Keratinocyte (primary cell): Measurements from ENCODE around the gene DNAJC8. TPM values are rescaled to one million over a fixed set of nuclear protein-coding genes. Genes with fewer than 3 reads are reported as not detected.

Source experiments
- DNase-seq: peaks from one replicate; pipeline ENCODE4 v3.0.0-alpha.2; 2011; ENCODE audit warnings: low read depth, missing footprints, low spot score
- FAIRE-seq: peaks from 2 replicates; lab custom pipeline; 2011; peaks lifted over from hg19 to GRCh38; lab: Jason Lieb, UNC
- H2AFZ ChIP-seq: 2 replicates; pipeline ENCODE4 v1.6.0; 2012; ENCODE audit warnings: low read length, control low read depth, inconsistent platforms; ENCODE audit not compliant: control insufficient read depth
- H3K27ac ChIP-seq: 2 replicates; pipeline ENCODE4 v1.5.1; 2011; ENCODE audit warnings: low read length; ENCODE audit not compliant: control insufficient read depth, insufficient read depth
- H3K27me3 ChIP-seq: 3 replicates; pipeline ENCODE4 v1.6.0; 2011; ENCODE audit warnings: low read length; ENCODE audit not compliant: control insufficient read depth, insufficient read depth; ENCODE audit errors: extremely low read depth
- H3K36me3 ChIP-seq, 2 experiments: 2 replicates in 1 of 2; 3 replicates in 1 of 2; pipeline ENCODE4 v1.5.1; 2011; ENCODE audit warnings: low read length in 2 of 2, mild to moderate bottlenecking in 1 of 2; ENCODE audit not compliant: control insufficient read depth in 2 of 2, insufficient read depth in 2 of 2; ENCODE audit errors: extremely low read depth in 1 of 2
- H3K4me1 ChIP-seq: 3 replicates; pipeline ENCODE4 v1.5.1; 2011; ENCODE audit warnings: low read length; ENCODE audit not compliant: control insufficient read depth, insufficient read depth; ENCODE audit errors: extremely low read depth
- H3K4me2 ChIP-seq: 3 replicates; pipeline ENCODE4 v1.6.0; 2011; ENCODE audit warnings: low read depth, low read length; ENCODE audit not compliant: control insufficient read depth, insufficient read depth; ENCODE audit errors: extremely low read depth
- H3K4me3 ChIP-seq, 3 experiments: fragments of 200-600 bp in 1 of 3; sonication (generic) in 1 of 3; 2 replicates in 2 of 3; 3 replicates in 1 of 3; pipeline ENCODE4 v1.5.1; 2011 to 2016; ENCODE audit warnings: low read length in 3 of 3, mild to moderate bottlenecking in 3 of 3, control low read depth in 2 of 3, inconsistent platforms in 1 of 3, low read depth in 1 of 3, mixed read lengths in 1 of 3, mixed run types in 1 of 3, moderate library complexity in 1 of 3; ENCODE audit not compliant: control insufficient read depth in 2 of 3, insufficient read depth in 2 of 3; ENCODE audit errors: extremely low read depth in 1 of 3
- H3K79me2 ChIP-seq: 2 replicates; pipeline ENCODE4 v1.6.0; 2012; ENCODE audit warnings: low read length; ENCODE audit not compliant: control insufficient read depth, insufficient read depth
- H3K9ac ChIP-seq: 3 replicates; pipeline ENCODE4 v1.6.0; 2011; ENCODE audit warnings: low read length; ENCODE audit not compliant: control insufficient read depth, insufficient read depth; ENCODE audit errors: extremely low read depth
- H3K9me1 ChIP-seq: 3 replicates; pipeline ENCODE4 v1.6.0; 2011; ENCODE audit warnings: low read length; ENCODE audit not compliant: control insufficient read depth, insufficient read depth; ENCODE audit errors: extremely low read depth
- H3K9me3 ChIP-seq: 2 replicates; pipeline ENCODE4 v1.5.1; 2012; ENCODE audit warnings: low read depth, low read length; ENCODE audit not compliant: control insufficient read depth
- H4K20me1 ChIP-seq: 3 replicates; pipeline ENCODE4 v1.6.0; 2011; ENCODE audit warnings: low read length; ENCODE audit not compliant: control insufficient read depth, insufficient read depth; ENCODE audit errors: extremely low read depth
- EZH2 ChIP-seq: IDR thresholded peaks from one replicate; pipeline ENCODE4 v1.6.1; 2012; ENCODE audit warnings: inconsistent platforms, mild to moderate bottlenecking, low read length, moderate library complexity
- dilution Hi-C: fragments of 300-500 bp; cut with MboI; formaldehyde crosslinking; loops from one replicate; pipeline ENCODE4 v1.7.0; 2020; ENCODE audit warnings: low sequenced_read_pairs; ENCODE audit not compliant: extremely low pct_ligation_motif_present
- polyA plus RNA-seq, 5 experiments: library from polyadenylated mRNA; depleted of rRNA in 3 of 5; stranded (reverse) in 3 of 5; stranded (forward) in 1 of 5; unstranded in 1 of 5; fragments of >200 nt; gene quantifications; 1 replicate in 1 of 5; 2 replicates in 3 of 5; 3 replicates in 1 of 5; pipeline versions ENCODE4 v1.2.1 to v1.2.3, GENCODE V29; 2011 to 2012; ENCODE audit warnings: missing spikeins in 2 of 5, low read depth in 1 of 5, low replicate concordance in 1 of 5
- TF ChIP-seq, protein P1 (sequence below), 3 experiments: IDR thresholded peaks in 1 of 3; conservative IDR thresholded peaks in 1 of 3; optimal IDR thresholded peaks in 1 of 3; 2 replicates in 2 of 3; 3 replicates in 1 of 3; pipeline versions ENCODE3 to v1.5.1; 2011; ENCODE audit warnings: low read length in 3 of 3, mild to moderate bottlenecking in 3 of 3, moderate library complexity in 2 of 3, control low read depth in 1 of 3, inconsistent platforms in 1 of 3; ENCODE audit not compliant: insufficient read depth in 2 of 3; ENCODE audit errors: extremely low read depth in 1 of 3

DNAJC8 gene
- polyA plus RNA-seq, 1 donor (not counting 4 experiments of a cell fraction or from before 2014, with no cell fraction given): 104 TPM

DNA sequence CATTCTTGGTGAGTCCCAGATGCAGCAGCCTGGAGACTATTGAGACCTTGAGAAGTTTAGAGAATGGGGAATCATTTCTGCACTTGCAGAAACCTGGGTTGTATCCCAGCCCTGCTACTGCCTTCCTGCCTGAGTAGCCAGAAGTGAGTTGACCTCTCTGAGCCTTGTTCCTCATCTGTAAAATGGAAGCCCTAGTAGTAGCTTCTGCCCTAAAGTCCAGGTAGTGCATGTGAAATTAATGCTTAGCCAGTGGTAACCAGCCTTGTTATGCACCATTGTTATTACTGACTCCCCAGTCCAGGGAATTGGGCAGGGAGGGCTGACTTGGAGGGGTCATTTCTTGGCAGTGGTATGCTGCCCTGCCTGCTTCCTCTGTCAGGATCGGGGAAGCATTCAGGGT is 32.1 kb upstream of the DNAJC8 start:
- TF ChIP-seq EZH2: no peak
- TF ChIP-seq, protein P1, sequence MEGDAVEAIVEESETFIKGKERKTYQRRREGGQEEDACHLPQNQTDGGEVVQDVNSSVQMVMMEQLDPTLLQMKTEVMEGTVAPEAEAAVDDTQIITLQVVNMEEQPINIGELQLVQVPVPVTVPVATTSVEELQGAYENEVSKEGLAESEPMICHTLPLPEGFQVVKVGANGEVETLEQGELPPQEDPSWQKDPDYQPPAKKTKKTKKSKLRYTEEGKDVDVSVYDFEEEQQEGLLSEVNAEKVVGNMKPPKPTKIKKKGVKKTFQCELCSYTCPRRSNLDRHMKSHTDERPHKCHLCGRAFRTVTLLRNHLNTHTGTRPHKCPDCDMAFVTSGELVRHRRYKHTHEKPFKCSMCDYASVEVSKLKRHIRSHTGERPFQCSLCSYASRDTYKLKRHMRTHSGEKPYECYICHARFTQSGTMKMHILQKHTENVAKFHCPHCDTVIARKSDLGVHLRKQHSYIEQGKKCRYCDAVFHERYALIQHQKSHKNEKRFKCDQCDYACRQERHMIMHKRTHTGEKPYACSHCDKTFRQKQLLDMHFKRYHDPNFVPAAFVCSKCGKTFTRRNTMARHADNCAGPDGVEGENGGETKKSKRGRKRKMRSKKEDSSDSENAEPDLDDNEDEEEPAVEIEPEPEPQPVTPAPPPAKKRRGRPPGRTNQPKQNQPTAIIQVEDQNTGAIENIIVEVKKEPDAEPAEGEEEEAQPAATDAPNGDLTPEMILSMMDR (optimal IDR thresholded peaks at IDR 0.05 in 1 of 3, IDR thresholded peaks at IDR 0.05 in 1 of 3, conservative IDR thresholded peaks at IDR 0.05 in 1 of 3; ENCODE audit: extremely low read depth in 1 of 3, insufficient read depth in 2 of 3, low read length in 3 of 3): no peak
- Histone ChIP-seq H3K79me2 (peaks cover 91% of the 10 kb centered on the region), H3K4me3 (no peak overlapping the region), H3K4me2 (no peak overlapping the region), H3K27ac (no peak overlapping the region), H4K20me1 (peaks cover 60% of the 10 kb centered on the region), H3K4me1 (peaks cover 15% of the 10 kb centered on the region), H3K9ac (no peak overlapping the region), H3K9me1 (peaks cover 10% of the 10 kb centered on the region), H3K9me3 (no peaks in the 10 kb centered on the region), H3K27me3 (no peaks in the 10 kb centered on the region), H3K36me3 (peaks cover 3 to 47% of the 10 kb centered on the region in 2 experiments), H2AFZ (no peak overlapping the region)
- FAIRE-seq (no peak), DNase-seq (no peak)
- dilution Hi-C loops: no loop called here

DNA sequence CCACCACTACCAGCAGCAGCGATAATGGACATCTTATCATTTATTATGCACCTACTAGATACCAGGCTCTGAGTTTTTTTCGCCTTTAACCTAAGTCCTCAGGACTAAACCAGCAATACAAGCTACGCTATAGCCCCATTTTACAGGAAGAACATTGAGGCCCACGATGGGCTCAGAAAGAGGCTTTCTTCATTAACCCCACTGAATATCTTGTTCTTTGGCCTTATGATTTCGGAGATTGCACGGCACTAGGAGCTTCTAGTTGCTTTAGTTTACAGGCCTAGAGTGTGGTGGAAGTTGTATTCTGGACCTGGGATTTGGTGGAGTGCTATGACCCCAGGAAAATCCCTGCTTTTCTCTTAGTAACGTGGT is 28.0 kb upstream of the DNAJC8 start:
- Histone ChIP-seq H3K36me3 (peaks cover 1 to 31% of the 10 kb centered on the region in 2 experiments), H3K9ac (peak overlapping the region; percentile 92), H3K27me3 (no peaks in the 10 kb centered on the region), H3K9me3 (no peaks in the 10 kb centered on the region), H2AFZ (no peak overlapping the region), H3K4me3 (peak overlapping the region; percentile 95 to 100 (median 97)), H3K4me2 (peak overlapping the region; percentile 96), H3K27ac (peak overlapping the region; percentile 27), H4K20me1 (peaks cover 34% of the 10 kb centered on the region), H3K79me2 (peaks cover 63% of the 10 kb centered on the region), H3K9me1 (peaks cover 10% of the 10 kb centered on the region), H3K4me1 (peaks cover 25% of the 10 kb centered on the region)
- FAIRE-seq (no peak), DNase-seq (no peak)
- dilution Hi-C loops: no loop called here
- TF ChIP-seq, protein P1 (optimal IDR thresholded peaks at IDR 0.05 in 1 of 3, IDR thresholded peaks at IDR 0.05 in 1 of 3, conservative IDR thresholded peaks at IDR 0.05 in 1 of 3; ENCODE audit: extremely low read depth in 1 of 3, insufficient read depth in 2 of 3, low read length in 3 of 3): no peak
- no peak for TF ChIP-seq EZH2
